RCC 7860 (cell line): Measurements from ENCODE around the gene RAI1.

Experiments used
- DNase-seq: peaks from one replicate; pipeline ENCODE4 v3.0.0-alpha.2; 2015; ENCODE audit warnings: low spot score
- FAIRE-seq: peaks from 2 replicates; lab custom pipeline; 2012; peaks lifted over from hg19 to GRCh38; lab: Jason Lieb, UNC

Gene RAI1

DNA sequence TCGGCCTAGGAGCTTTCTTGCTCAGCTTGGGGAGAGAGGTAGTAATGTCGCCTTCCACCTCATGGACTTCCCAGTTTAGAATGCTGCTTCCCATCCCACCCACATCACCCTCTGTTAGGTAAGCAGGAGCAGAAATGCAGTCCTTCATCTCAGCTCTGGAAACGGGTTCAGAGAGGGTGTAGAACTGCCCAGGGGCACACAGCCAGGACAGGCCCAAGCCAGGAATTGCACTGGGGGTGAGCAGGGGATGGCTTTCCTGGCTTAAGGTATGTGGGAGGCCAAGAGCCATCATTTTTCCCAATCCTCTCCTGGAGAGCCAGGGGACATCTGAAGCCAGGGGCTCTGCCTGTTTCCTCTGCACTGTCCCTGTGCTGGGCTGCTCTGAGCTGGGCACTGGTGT lies 33.6 kb downstream of the RAI1 start:
- FAIRE-seq (no peak), DNase-seq (no peak)

DNA sequence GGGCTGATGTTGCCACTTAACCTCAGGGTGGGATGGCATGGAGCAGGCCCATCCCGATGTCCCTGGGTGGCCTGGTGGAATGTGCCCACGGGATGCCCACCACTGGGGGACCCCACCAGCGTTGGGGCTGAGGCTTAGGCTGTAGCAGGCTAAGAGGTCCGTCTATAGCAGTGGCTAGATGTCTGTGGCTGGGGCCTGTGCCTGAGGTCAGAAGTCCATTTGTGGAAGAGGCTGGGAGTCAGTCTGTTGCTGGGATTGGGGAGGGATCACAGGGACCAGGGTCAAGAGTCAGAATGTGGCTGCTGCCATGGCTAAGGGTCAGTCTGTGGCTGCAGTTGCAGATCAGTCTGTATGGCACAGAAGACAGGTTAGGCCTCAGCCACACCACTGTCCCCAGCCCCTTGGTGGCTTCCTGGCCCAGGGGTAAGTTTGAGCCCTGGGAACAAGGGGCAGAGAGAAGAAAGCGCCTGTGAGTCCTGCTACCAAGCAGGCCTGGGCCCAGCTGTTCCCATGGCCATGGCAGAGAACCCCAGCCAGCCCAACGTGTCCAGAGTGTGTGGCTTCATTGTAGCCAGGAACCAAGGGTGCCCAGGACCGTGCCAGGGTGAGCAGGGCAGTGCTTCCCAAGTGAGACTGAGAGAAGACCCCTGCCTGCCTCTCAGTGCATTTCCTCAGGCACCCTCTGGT lies 35.7 kb downstream of the RAI1 start:
- FAIRE-seq, result no peak

GRCh38 chr17:17718251-17718650 lies 37.0 kb downstream of the RAI1 start:
- no peak for DNase-seq
- FAIRE-seq, result no peak

More for the DNA sequence above, 35.7 kb downstream of the RAI1 start:
- no peak for DNase-seq

- DNase-seq (no peak), FAIRE-seq (no peak)
Measured at GRCh38 chr17:17719199-17719940, 38.1 kb downstream of the RAI1 start.

DNA sequence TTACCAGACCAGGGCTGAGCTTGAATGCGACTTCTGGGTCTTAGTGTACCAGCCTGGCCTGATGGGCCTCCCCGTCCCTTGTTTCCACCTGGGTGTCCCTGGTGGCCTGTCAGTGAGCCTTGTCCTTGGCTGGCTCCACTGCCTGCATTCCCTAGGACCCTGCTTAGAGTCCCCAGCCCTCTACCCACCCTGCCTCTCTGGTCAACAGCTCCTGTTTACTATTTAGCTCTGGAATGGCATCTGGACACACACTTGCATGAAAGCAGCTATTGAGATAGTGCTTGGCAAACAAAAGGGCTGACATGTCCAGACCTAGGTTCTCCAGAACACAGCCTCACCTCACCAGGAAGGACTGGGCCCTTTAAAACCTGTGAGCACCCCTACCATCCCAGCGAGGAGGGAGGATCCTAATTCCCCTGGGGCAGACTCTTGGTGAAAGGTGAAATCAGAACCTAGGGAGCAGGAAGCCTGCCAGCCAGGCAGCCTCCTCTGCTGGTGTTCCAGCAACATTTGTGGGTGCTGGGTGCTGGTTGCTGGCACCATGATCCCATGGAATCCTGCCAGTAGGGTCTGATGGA lies 38.8 kb downstream of the RAI1 start:
- no peak for FAIRE-seq
- DNase-seq, result no peak

DNA sequence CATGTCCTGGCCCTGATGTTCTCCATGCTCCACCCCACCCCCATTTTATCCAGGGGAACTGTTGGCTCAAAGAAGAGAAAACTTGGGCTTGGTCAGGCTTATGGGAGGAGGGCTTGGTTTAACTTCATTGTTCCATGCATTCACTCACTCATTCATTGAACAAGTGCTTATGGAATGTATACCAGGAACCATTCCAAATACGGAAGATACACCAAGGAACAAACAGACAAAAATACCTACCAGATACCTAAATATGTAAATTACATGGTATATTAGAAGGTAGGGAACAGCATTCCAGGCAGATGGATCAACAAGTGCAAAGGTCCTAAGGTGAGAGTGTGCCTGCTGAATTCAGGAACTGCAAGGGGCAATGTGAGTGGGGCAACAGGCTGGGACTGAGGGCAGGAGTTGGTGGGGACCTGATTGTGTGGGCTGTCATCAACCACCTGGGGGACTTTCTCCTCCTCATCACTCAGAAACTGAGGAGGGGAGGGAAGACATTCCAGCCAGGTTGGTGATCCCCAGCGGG lies 39.9 kb downstream of the RAI1 start:
- no peak for DNase-seq
- no peak for FAIRE-seq

DNA sequence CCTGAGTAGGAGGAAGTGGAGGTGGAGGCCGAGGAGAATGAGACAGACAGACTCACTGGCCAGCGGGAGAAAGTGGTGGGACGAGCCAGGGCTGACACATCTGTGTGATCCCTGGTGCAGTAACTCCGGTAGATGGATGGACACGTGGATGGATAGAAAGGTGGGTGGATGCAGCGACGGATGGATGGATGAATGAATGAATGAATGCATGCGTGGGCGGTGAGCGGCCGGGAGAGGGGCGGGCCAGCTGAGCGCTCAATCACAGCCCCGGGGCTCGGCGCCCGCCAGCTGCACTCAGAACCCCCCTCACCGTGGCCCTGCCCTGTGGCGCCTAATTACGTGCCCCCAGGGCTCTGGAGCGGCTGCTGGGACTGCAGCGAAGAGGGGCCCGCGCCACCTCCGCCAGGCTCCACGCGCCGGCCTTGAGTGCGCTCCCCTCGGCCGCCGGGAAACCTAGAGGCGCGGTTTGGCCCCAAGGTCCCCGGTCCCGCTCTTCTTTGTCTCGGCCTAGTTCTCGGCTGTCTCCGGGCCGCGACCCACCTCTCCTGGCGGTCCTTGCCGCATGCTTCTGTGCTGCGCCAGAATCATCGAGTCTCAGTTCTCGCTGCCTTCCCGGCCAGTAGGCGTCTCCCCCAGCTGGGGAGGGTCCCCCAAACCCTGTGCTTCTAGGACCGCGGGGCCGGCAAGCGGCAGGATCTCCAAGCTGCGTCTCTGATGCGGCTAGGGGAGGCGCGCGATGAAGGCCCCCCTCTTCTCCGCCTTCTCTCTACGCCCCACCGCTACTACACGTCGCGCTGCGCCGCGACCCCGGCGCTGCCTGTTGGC lies 41.0 kb downstream of the RAI1 start:
- DNase-seq (no peak), FAIRE-seq (no peak)

GRCh38 chr17:17722906-17723353 lies 41.7 kb downstream of the RAI1 start:
- no peak for FAIRE-seq

GRCh38 chr17:17723354-17724261 lies 42.4 kb downstream of the RAI1 start:
- FAIRE-seq (no peak), DNase-seq (no peak)

More at GRCh38 chr17:17722906-17723353, 41.7 kb downstream of the RAI1 start:
- no peak for DNase-seq

DNA sequence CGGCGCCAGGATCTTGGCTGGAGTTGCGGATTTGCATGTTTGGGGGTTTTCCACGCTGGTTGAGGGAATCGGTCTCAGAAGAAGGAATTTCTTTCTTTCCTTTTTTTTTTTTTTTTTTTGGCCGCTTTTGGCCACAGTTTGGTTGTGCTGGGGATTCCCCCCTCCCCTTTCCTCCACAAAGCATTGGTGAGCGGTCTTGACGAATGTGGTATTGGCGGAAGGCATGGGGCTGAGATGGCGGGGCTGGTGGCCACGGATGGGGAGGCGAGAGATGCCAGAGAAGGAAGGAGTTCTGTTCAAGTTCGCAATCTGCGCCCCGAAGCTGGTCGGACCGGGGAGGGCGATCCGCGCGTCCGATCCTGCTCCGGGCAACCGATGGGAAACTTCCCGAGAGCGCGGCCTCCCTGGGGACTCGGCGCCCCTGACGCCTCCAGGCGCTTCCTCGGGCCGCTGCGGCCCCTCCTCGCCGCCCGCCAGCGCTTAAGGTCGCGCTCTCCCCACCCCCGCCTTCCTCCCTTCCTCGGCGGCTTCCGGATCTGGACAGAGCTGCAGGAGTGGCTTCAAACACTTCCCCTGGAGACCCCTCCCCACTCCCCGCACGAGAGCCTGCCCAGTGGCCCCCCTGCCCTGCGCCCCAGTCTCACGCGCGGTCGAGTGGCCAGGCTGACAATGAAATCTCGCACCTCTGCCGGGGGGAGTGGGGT lies 43.2 kb downstream of the RAI1 start:
- FAIRE-seq, result no peak
- DNase-seq, result no peak

DNA sequence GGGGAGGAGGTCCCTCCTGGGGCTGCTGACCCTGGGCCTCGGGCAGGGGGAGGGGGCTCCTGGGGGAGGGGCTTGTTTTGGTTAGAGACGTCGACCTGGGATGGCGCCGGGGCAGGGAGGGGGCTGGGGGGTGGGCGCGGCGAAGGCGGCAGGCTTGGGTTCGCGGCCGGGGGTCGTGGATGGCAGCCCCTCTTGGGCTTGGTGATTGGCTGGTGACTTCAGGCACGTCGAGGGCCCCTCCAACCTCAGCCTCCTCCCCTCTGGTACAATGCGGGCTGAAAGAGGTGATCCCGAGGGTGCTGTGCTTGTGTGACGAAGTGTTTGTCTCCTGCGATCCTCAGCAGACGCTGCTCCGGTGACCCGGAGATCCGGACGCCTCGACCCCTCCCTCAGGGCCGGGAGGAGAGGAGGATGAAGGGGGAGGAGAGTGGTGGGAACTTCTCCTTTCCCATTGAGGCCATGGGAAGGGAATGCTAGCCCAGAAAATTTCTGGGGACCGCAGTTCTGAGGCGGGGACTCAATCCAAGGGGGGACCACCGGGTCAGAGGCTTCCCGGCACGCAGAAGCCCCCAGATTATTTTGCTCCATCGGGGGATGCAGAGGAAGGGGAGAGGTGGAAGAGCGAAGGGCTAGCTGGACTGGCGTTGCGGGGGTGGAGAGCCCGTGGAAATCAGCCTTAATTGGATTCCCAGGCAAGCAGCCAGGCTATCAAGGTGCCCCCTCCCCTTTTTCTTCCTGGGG lies 43.9 kb downstream of the RAI1 start:
- DNase-seq (no peak), FAIRE-seq (no peak)

- DNase-seq, result no peak
- FAIRE-seq, result no peak
Measured at GRCh38 chr17:17725752-17726457, 44.6 kb downstream of the RAI1 start.

DNA sequence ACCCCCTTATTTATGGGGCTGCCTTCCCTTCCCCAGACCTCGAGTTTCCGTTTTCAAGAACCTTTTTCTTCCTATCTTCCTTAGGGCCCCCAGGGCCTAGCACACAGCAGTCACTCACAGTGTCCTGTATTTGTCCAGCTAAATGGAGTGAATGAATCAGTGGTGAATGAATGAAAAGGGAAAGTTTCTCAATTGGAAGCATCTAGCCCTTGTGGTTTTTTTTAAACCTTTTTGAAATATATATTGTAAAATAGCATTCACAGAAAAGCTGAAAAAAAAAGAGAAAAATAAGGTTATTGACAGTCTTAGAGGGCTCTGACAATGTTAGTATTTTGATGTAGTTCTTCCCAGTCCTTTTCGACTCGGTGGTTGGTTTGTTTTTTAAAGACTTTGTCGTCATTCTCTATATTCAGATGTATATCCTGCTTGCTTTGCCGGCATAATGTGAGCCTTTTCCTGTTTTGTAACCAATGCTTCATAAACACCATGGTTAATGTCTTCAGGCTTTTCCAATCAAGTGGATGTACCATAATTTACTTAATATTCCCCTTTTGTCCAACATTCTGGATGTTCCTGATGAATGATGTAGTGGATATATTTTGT lies 45.3 kb downstream of the RAI1 start:
- no peak for FAIRE-seq

DNA sequence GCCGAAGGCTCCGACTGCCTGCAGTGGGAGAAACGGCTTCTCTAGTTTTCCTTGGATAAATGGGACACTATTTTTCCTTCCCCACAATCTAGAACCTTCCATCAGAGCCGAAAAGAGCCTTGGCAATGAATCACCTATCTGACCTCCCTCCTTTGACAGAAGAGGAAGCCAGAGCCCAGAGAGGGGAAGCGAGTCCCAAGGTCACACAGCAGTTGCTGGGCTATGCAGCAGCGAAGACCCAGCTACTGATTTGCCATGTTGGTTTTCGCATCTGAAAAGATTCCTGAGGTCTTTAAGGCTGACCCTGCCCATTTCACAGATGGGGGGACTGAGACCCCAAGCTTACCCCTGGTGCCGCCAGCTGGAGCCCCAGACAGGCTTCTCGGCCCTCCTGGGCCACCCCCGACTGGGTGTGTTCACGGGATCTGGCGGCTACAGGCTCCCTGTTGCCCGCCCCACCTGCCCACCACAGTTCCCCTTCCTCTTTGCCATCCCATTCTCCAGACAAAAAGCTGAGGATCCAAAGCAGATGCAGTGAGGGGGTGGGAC lies 45.9 kb downstream of the RAI1 start:
- no peak for DNase-seq
- no peak for FAIRE-seq

More for the DNA sequence above, 45.3 kb downstream of the RAI1 start:
- no peak for DNase-seq

GRCh38 chr17:17728146-17728545 lies 46.9 kb downstream of the RAI1 start:
- no peak for DNase-seq
- FAIRE-seq, result no peak

DNA sequence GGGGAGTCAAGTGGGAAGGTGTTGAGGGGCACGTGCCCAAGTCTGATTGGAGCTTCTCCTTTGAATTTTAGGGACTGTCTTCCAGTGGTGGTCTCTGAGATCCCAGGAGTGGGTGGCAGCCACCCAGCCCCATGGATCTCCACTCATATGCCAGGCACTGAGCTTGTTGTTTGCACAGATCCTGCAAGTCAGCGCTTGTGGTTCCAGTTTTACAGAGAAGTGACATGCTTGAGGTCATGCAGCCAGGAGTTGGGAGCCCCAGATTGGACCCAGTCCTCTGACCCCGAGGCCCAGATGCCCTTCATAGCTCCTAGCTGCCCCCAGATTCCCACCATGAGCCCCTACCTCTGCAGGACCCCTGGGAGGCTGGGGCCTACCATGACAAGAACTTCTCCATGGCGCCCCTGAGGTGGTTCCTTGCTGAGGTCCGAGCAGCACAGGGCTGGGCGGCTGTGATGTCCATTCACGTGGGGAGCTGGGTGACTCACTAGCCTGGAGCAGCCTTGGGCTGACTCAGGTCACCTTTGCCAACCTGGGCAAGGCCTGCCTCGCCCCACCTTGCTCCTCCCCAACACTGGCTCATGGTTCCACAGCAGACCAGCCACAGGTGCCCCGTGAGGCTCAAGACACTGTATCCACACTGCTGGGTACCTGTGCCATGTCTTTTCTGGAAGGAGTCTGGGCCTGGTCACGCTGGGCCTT lies 47.4 kb downstream of the RAI1 start:
- DNase-seq (no peak), FAIRE-seq (no peak)
